ENCODE results near the gene ERBB4. TPM values are rescaled to one million over a fixed set of nuclear protein-coding genes. Genes with fewer than 3 reads are reported as not detected.

ERBB4 gene
- total RNA-seq, 6 donors from 2014 or later: 3.3 to 24.2 (median 11.7) TPM

- Histone ChIP-seq H3K27ac (no peak overlapping the region), H3K27me3 (no peaks in the 10 kb centered on the region), H3K4me1 (no peaks in the 10 kb centered on the region), H3K4me3 (no peak overlapping the region), H3K9me3 (no peaks in the 10 kb centered on the region), H3K36me3 (no peaks in the 10 kb centered on the region)
- WGBS, 2 donors: 50 to 67% methylated on average over 1 of the region's 1 CpG
- DNase-seq (no peak), ATAC-seq (ENCODE audit: low FRiP score in 2 of 2) (no peak)
- no peak for TF ChIP-seq EP300 (IDR thresholded peaks at IDR 0.05)
- TF ChIP-seq POLR2AphosphoS5 (IDR thresholded peaks at IDR 0.05): no peak
- TF ChIP-seq CTCF (IDR thresholded peaks at IDR 0.05): no peak
- TF ChIP-seq POLR2A (IDR thresholded peaks at IDR 0.05): no peak
Measured at GRCh38 chr2:211364911-211365310, 1173.7 kb downstream of the ERBB4 start.

GRCh38 chr2:211361383-211361782 is 1177.2 kb downstream of the ERBB4 start:
- Histone ChIP-seq H3K27ac (no peak overlapping the region), H3K4me3 (no peak overlapping the region), H3K4me1 (no peaks in the 10 kb centered on the region), H3K36me3 (no peaks in the 10 kb centered on the region), H3K9me3 (no peaks in the 10 kb centered on the region), H3K27me3 (no peaks in the 10 kb centered on the region)
- WGBS, 2 donors: 21 to 26% methylated on average over 1 of the region's 1 CpG
- ATAC-seq (ENCODE audit: low FRiP score in 2 of 2): no peak
- no peak for DNase-seq
- no peak for TF ChIP-seq EP300 (IDR thresholded peaks at IDR 0.05)
- no peak for TF ChIP-seq CTCF (IDR thresholded peaks at IDR 0.05)
- no peak for TF ChIP-seq POLR2A (IDR thresholded peaks at IDR 0.05)
- no peak for TF ChIP-seq POLR2AphosphoS5 (IDR thresholded peaks at IDR 0.05)

GRCh38 chr2:211359347-211359746 is 1179.3 kb downstream of the ERBB4 start:
- no peak for TF ChIP-seq POLR2AphosphoS5 (IDR thresholded peaks at IDR 0.05)
- TF ChIP-seq POLR2A (IDR thresholded peaks at IDR 0.05): no peak
- no peak for TF ChIP-seq CTCF (IDR thresholded peaks at IDR 0.05)
- TF ChIP-seq EP300 (IDR thresholded peaks at IDR 0.05): no peak
- Histone ChIP-seq H3K4me3 (no peak overlapping the region), H3K36me3 (no peaks in the 10 kb centered on the region), H3K4me1 (no peaks in the 10 kb centered on the region), H3K9me3 (no peaks in the 10 kb centered on the region), H3K27ac (no peak overlapping the region), H3K27me3 (no peaks in the 10 kb centered on the region)
- ATAC-seq (ENCODE audit: low FRiP score in 2 of 2) (no peak), DNase-seq (no peak)

GRCh38 chr2:211358504-211358903 is 1180.1 kb downstream of the ERBB4 start:
- 80 to 90% methylated on average over 3 of the region's 3 CpGs for WGBS, 2 donors
- Histone ChIP-seq H3K27ac (no peak overlapping the region), H3K4me3 (no peak overlapping the region), H3K36me3 (no peaks in the 10 kb centered on the region), H3K4me1 (no peaks in the 10 kb centered on the region), H3K9me3 (no peaks in the 10 kb centered on the region), H3K27me3 (no peaks in the 10 kb centered on the region)
- TF ChIP-seq EP300 (IDR thresholded peaks at IDR 0.05) (no peak), POLR2AphosphoS5 (IDR thresholded peaks at IDR 0.05) (no peak), CTCF (IDR thresholded peaks at IDR 0.05) (no peak), POLR2A (IDR thresholded peaks at IDR 0.05) (no peak)
- DNase-seq: no peak
- no peak for ATAC-seq (ENCODE audit: low FRiP score in 2 of 2)

- H3K27me3 ChIP-seq: no peaks in the 10 kb centered on the region
- no peak overlapping the region for H3K4me3 ChIP-seq
- no peak for TF ChIP-seq CTCF (IDR thresholded peaks at IDR 0.05)
- TF ChIP-seq POLR2A (IDR thresholded peaks at IDR 0.05): no peak
- no peak for TF ChIP-seq EP300 (IDR thresholded peaks at IDR 0.05)
- H3K4me1 ChIP-seq: no peaks in the 10 kb centered on the region
- DNase-seq (no peak), ATAC-seq (ENCODE audit: low FRiP score in 2 of 2) (no peak)
- 55 to 63% methylated on average over 1 of the region's 1 CpG for WGBS, 2 donors
- no peak overlapping the region for H3K27ac ChIP-seq
- no peaks in the 10 kb centered on the region for H3K9me3 ChIP-seq
- H3K36me3 ChIP-seq: no peaks in the 10 kb centered on the region
Measured at GRCh38 chr2:211354481-211354880, 1184.1 kb downstream of the ERBB4 start.
